CD4-positive, CD25-positive, alpha-beta regulatory T cell (primary cell): Measurements from ENCODE around the gene ZNF584. TPM values are rescaled to one million over a fixed set of nuclear protein-coding genes. Genes with fewer than 3 reads are reported as not detected.
"Not testable (repeated sequence)": the region's sequence is repeated elsewhere in the genome, so short reads cannot be mapped to it uniquely, and the experiment has no call there.

ENCODE experiments used
- ATAC-seq, 2 donors: fragments of 150-1000 bp; cut with Tn5 transposase; one replicate each; pipeline ENCODE4 v1.10.0; 2021; ENCODE audit warnings: low read depth in 2 of 2, moderate number of reproducible peaks in 2 of 2, moderate library complexity in 1 of 2
- DNase-seq, 3 donors: peaks; one replicate each; pipeline versions ENCODE4 v3.0.0 to v3.0.0-alpha.2; 2012 to 2022; ENCODE audit warnings: mixed read lengths in 1 of 3
- H3K27ac ChIP-seq: one replicate; pipeline ENCODE4 v1.7.0; 2013; ENCODE audit warnings: mild to moderate bottlenecking, low read length; ENCODE audit not compliant: insufficient read depth, poor library complexity, severe bottlenecking
- H3K27me3 ChIP-seq: one replicate; pipeline ENCODE4 v1.7.0; 2013; ENCODE audit warnings: low read length; ENCODE audit not compliant: control insufficient read depth, insufficient read depth
- H3K36me3 ChIP-seq: one replicate; pipeline ENCODE4 v1.7.0; 2013; ENCODE audit warnings: mild to moderate bottlenecking, low read length, moderate library complexity; ENCODE audit not compliant: control insufficient read depth, insufficient read depth
- H3K4me1 ChIP-seq: 2 replicates; pipeline ENCODE4 v1.7.0; 2013; ENCODE audit warnings: mild to moderate bottlenecking, low read length; ENCODE audit not compliant: insufficient read depth, control insufficient read depth, poor library complexity, severe bottlenecking
- H3K4me3 ChIP-seq: one replicate; pipeline ENCODE4 v1.7.0; 2013; ENCODE audit warnings: low read depth, mild to moderate bottlenecking, low read length, moderate library complexity
- H3K9me3 ChIP-seq, 2 experiments: 1 replicate in 1 of 2; 2 replicates in 1 of 2; pipeline ENCODE4 v1.7.0; 2013; ENCODE audit warnings: low read length in 2 of 2, mild to moderate bottlenecking in 1 of 2, moderate library complexity in 1 of 2; ENCODE audit not compliant: control insufficient read depth in 2 of 2
- H3K27ac Mint-ChIP-seq, 3 donors: one replicate each; pipeline ENCODE4 v1.8.0; 2020 to 2022; ENCODE audit warnings: mild to moderate bottlenecking in 3 of 3, mixed read lengths in 3 of 3, moderate library complexity in 2 of 3
- H3K27me3 Mint-ChIP-seq: one replicate; pipeline ENCODE4 v1.8.0; 2022; ENCODE audit warnings: mild to moderate bottlenecking, mixed read lengths
- H3K36me3 Mint-ChIP-seq: one replicate; pipeline ENCODE4 v1.8.0; 2020; ENCODE audit warnings: mixed read lengths
- H3K4me1 Mint-ChIP-seq, 4 donors: one replicate each; pipeline ENCODE4 v1.8.0; 2020 to 2022; ENCODE audit warnings: mixed read lengths in 4 of 4, mild to moderate bottlenecking in 1 of 4
- H3K4me3 Mint-ChIP-seq, 4 donors: one replicate each; pipeline ENCODE4 v1.8.0; 2020 to 2022; ENCODE audit warnings: mild to moderate bottlenecking in 4 of 4, mixed read lengths in 4 of 4, moderate library complexity in 3 of 4
- H3K9me3 Mint-ChIP-seq, 7 donors: one replicate each; pipeline ENCODE4 v1.8.0; 2020 to 2022; ENCODE audit warnings: mixed read lengths in 7 of 7, mild to moderate bottlenecking in 3 of 7, moderate library complexity in 2 of 7
- polyA plus RNA-seq, 4 donors: library from polyadenylated mRNA; unstranded; fragments of 300-500 nt; fragmentation: Illumina TruSeq; gene quantifications; one replicate each; pipeline ENCODE4 v1.2.3, GENCODE V29; 2021
- total RNA-seq: library from RNA; stranded (reverse); gene quantifications from one replicate; pipeline ENCODE4 v1.2.3, GENCODE V29; 2022

ZNF584 gene
- total and polyA plus RNA-seq, 5 donors from 2014 or later = 1.7 to 8.8 (median 5.6) TPM

GRCh38 chr19:58429745-58430144 is 21.3 kb downstream of the ZNF584 start:
- Histone ChIP-seq H3K4me3 (no peak overlapping the region), H3K36me3 (peaks cover 11% of the 10 kb centered on the region), H3K9me3 (peaks cover 59 to 71% of the 10 kb centered on the region in 2 experiments), H3K27ac (no peak overlapping the region), H3K27me3 (no peaks in the 10 kb centered on the region), H3K4me1 (no peaks in the 10 kb centered on the region)
- H3K4me1 Mint-ChIP-seq = no peaks in the 10 kb centered on the region
- H3K27me3 Mint-ChIP-seq = no peaks in the 10 kb centered on the region
- peaks cover 0 to 46% (median 27%) of the 10 kb centered on the region in 7 donors for H3K9me3 Mint-ChIP-seq
- ATAC-seq (no peak), DNase-seq (no peak)
- H3K4me3 Mint-ChIP-seq = no peak overlapping the region
- H3K27ac Mint-ChIP-seq = no peak overlapping the region
- H3K36me3 Mint-ChIP-seq = peaks cover 20% of the 10 kb centered on the region

DNA sequence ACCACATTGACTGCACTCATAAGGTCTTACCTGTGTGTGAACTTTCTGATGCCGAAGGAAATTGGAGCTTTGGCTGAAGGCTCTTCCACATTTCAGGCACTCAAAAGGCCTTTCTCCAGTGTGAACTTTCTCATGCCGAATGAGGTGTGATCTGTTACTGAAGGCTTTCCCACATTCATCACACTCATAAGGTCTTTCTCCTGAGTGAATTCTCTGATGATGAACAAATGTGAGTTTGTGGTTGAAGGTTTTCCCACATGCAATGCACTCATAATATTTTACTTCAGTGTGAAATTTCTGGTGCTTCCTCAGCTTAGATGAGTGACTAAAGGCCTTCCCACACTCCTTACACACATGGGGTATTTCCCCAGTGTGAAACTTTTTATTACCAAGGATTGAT is 25.8 kb downstream of the ZNF584 start:
- Histone ChIP-seq H3K9me3 (peaks cover 74 to 88% of the 10 kb centered on the region in 2 experiments), H3K27ac (no peak overlapping the region), H3K4me3 (no peak overlapping the region), H3K36me3 (peaks cover 40% of the 10 kb centered on the region), H3K27me3 (no peaks in the 10 kb centered on the region), H3K4me1 (peaks cover 3% of the 10 kb centered on the region)
- Mint-ChIP-seq H3K36me3 (peaks cover 43% of the 10 kb centered on the region), H3K9me3 (peaks cover 0 to 80% (median 35%) of the 10 kb centered on the region in 7 donors), H3K4me1 (peaks cover 0 to 14% (median 4%) of the 10 kb centered on the region in 4 donors), H3K27ac (no peak overlapping the region), H3K27me3 (no peaks in the 10 kb centered on the region), H3K4me3 (no peak overlapping the region)
- DNase-seq (no peak), ATAC-seq (no peak)

GRCh38 chr19:58439576-58440554 is 31.4 kb downstream of the ZNF584 start, which contains the start of gene ZNF132:
Gene ZNF132, minus strand, starts transcription at chr19:58440153. Its CDS starts 332 bp downstream, at chr19:58439821.
- Histone ChIP-seq H3K27me3 (peaks cover under 1% of the 10 kb centered on the region), H3K36me3 (peaks cover 28% of the 10 kb centered on the region), H3K4me1 (peaks cover 17% of the 10 kb centered on the region), H3K9me3 (peaks cover 28 to 32% of the 10 kb centered on the region in 2 experiments), H3K27ac (peak within 1 kb of the TSS; percentile 87), H3K4me3 (peak within 1 kb of the TSS; percentile 74)
- Mint-ChIP-seq H3K27ac (peak within 1 kb of the TSS; percentile 92 to 98 (median 95)), H3K36me3 (peaks cover 33% of the 10 kb centered on the region), H3K4me1 (peaks cover 5 to 35% (median 8%) of the 10 kb centered on the region in 4 donors), H3K4me3 (peak within 1 kb of the TSS; percentile 86 to 98 (median 96)), H3K9me3 (peaks cover 2 to 49% (median 19%) of the 10 kb centered on the region in 7 donors), H3K27me3 (peaks cover under 1% of the 10 kb centered on the region)
- peak; percentile 98 for ATAC-seq
- peak; percentile 95 to 100 (median 96) for DNase-seq

DNA sequence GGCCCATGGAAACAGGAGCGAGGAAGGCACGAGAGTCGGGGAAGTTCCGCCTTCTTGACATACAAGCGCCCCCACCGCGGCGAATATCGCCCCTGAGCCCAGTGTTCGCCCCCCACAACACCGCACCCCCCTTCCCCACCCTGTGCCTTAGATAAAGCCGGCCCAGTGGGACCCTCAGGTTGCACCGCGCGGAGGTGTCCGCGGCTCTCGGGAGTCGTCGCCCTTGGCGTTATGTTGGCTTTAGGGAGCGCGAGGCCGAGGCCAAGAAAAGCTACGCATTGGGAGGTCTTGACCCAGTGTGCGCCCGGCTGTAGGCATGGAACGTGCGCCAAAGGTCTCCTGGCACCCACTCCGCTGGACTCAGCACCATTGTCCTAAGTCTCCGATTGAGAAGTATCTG is 32.1 kb downstream of the ZNF584 start:
- peaks cover 5 to 35% (median 8%) of the 10 kb centered on the region in 4 donors for H3K4me1 Mint-ChIP-seq
- peaks cover 21 to 25% of the 10 kb centered on the region in 2 experiments for H3K9me3 ChIP-seq
- peaks cover 21% of the 10 kb centered on the region for H3K36me3 ChIP-seq
- peaks cover 17% of the 10 kb centered on the region for H3K4me1 ChIP-seq
- peak overlapping the region; percentile 86 to 98 (median 96) for H3K4me3 Mint-ChIP-seq
- H3K27me3 ChIP-seq = peaks cover 5% of the 10 kb centered on the region
- H3K9me3 Mint-ChIP-seq = peaks cover 2 to 42% (median 16%) of the 10 kb centered on the region in 7 donors
- peak overlapping the region; percentile 92 to 98 (median 95) for H3K27ac Mint-ChIP-seq
- H3K36me3 Mint-ChIP-seq = peaks cover 28% of the 10 kb centered on the region
- peak overlapping the region; percentile 87 for H3K27ac ChIP-seq
- peaks cover 7% of the 10 kb centered on the region for H3K27me3 Mint-ChIP-seq
- no peak for DNase-seq
- ATAC-seq = no peak
- peak overlapping the region; percentile 74 for H3K4me3 ChIP-seq

DNA sequence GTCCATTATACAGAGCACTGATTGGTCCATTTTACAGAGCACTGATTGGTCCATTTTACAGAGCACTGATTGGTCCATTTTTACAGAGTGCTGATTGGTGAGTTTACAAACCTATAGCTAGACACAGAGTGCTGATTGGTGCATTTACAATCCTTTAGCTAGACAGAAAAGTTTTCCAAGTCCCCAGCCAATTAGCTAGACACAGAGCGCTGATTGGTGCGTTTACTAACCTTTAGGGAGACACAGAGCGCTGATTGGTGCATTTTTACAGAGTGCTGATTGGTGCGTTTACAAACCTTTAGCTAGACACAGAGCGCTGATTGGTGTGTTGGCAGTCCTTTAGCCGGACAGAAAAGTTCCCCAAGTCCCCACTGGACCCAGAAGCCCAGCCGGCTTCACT is 34.5 kb downstream of the ZNF584 start:
- not testable (repeated sequence) for H3K36me3 Mint-ChIP-seq, H3K27me3 ChIP-seq, ATAC-seq, H3K27ac Mint-ChIP-seq, H3K4me3 ChIP-seq, H3K9me3 ChIP-seq, H3K27ac ChIP-seq, H3K36me3 ChIP-seq, H3K4me3 Mint-ChIP-seq, DNase-seq
- Mint-ChIP-seq H3K9me3 (peaks cover 2 to 22% (median 8%) of the 10 kb centered on the region in 7 donors), H3K4me1 (peaks cover 5 to 28% (median 6%) of the 10 kb centered on the region in 4 donors), H3K27me3 (peaks cover 15% of the 10 kb centered on the region)
- peaks cover 17% of the 10 kb centered on the region for H3K4me1 ChIP-seq

DNA sequence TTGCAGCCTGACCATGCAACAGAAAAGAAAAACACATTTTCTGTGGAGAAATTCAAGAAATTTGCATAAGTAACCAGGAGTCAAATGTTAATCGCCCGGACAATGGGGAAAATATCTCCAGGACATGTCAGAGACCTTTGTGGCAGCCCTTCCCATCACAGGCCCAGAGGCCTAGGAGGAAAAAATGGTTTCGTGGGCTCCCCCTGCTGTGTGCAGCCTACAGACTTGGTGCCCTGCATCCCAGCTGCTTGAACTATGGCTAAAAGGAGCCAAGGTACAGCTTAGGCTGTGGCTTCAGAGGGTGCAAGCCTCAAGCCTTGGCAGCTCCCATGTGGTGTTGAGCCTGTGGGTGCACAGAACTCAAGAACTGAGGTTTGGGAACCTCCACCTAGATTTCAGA is 40.4 kb downstream of the ZNF584 start:
- H3K27me3 Mint-ChIP-seq = peaks cover 18% of the 10 kb centered on the region
- not testable (repeated sequence) for ATAC-seq, H3K36me3 ChIP-seq, H3K27ac ChIP-seq, H3K4me3 Mint-ChIP-seq, DNase-seq, H3K4me3 ChIP-seq, H3K9me3 Mint-ChIP-seq, H3K9me3 ChIP-seq, H3K4me1 ChIP-seq, H3K27ac Mint-ChIP-seq, H3K27me3 ChIP-seq
- H3K4me1 Mint-ChIP-seq = peaks cover 4 to 24% (median 7%) of the 10 kb centered on the region in 4 donors
- H3K36me3 Mint-ChIP-seq = peaks cover 13% of the 10 kb centered on the region

DNA sequence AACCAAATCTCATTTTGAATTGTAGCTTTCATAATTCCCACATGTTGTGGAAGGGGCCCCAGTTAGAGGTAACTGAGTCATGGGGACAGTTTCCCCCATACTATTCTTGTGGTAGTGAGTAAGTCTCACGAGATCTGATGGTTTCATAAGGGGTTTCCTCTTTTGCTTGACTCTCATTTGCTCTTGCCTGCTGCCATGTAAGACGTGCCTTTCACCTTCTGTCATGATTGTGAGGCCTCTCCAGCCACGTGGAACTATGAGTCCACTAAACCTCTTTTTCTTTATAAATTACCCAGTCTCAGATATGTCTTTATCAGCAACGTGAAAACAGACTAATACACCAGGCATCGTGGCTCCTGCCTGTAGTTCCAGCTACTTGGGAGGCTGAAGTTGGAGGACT is 41.5 kb downstream of the ZNF584 start:
- H3K4me3 ChIP-seq, DNase-seq, H3K9me3 ChIP-seq, H3K36me3 ChIP-seq, ATAC-seq, H3K27ac ChIP-seq, H3K9me3 Mint-ChIP-seq, H3K27ac Mint-ChIP-seq, H3K27me3 ChIP-seq, H3K4me1 ChIP-seq: not testable (repeated sequence)
- Mint-ChIP-seq H3K36me3 (peaks cover 18% of the 10 kb centered on the region), H3K4me1 (peaks cover 6 to 24% (median 9%) of the 10 kb centered on the region in 4 donors), H3K27me3 (peaks cover 16% of the 10 kb centered on the region), H3K4me3 (peak overlapping the region in 1 of 4 donors; percentile 82)
